Activated CD4-positive, alpha-beta T cell treated with anti-CD3 and anti-CD28 coated beads, Interleukin-2, amount 10 ng/mL, durations not matched to agents 24 days and 14 days (primary cell): ENCODE measurements around the gene PIWIL4. TPM values are rescaled to one million over a fixed set of nuclear protein-coding genes. Genes with fewer than 3 reads are reported as not detected.

Source experiments
- DNase-seq: peaks from one replicate; pipeline ENCODE4 v3.0.0; 2022
- H3K27ac Mint-ChIP-seq: one replicate; pipeline ENCODE4 v1.8.0; 2022; ENCODE audit warnings: mild to moderate bottlenecking, mixed read lengths
- H3K27me3 Mint-ChIP-seq: one replicate; pipeline ENCODE4 v1.8.0; 2022; ENCODE audit warnings: mixed read lengths
- H3K36me3 Mint-ChIP-seq: one replicate; pipeline ENCODE4 v1.8.0; 2022; ENCODE audit warnings: low read depth, mild to moderate bottlenecking, mixed read lengths
- H3K4me1 Mint-ChIP-seq: one replicate; pipeline ENCODE4 v1.8.0; 2021; ENCODE audit warnings: mixed read lengths
- H3K4me3 Mint-ChIP-seq: one replicate; pipeline ENCODE4 v1.8.0; 2022; ENCODE audit warnings: mild to moderate bottlenecking, moderate library complexity, mixed read lengths
- H3K9me3 Mint-ChIP-seq: one replicate; pipeline ENCODE4 v1.8.0; 2021; ENCODE audit warnings: mixed read lengths
- intact Hi-C: fragments of 100-400 bp; cut with micrococcal nuclease; formaldehyde crosslinking; loops from one replicate; pipeline ENCODE4 v1.15.1; 2023
- total RNA-seq: library from RNA; stranded (reverse); gene quantifications from 2 replicates; pipeline ENCODE4 v1.2.3, GENCODE V29; 2022

Gene PIWIL4
- total RNA-seq, 1 donor from 2014 or later = 0.65 TPM

DNA sequence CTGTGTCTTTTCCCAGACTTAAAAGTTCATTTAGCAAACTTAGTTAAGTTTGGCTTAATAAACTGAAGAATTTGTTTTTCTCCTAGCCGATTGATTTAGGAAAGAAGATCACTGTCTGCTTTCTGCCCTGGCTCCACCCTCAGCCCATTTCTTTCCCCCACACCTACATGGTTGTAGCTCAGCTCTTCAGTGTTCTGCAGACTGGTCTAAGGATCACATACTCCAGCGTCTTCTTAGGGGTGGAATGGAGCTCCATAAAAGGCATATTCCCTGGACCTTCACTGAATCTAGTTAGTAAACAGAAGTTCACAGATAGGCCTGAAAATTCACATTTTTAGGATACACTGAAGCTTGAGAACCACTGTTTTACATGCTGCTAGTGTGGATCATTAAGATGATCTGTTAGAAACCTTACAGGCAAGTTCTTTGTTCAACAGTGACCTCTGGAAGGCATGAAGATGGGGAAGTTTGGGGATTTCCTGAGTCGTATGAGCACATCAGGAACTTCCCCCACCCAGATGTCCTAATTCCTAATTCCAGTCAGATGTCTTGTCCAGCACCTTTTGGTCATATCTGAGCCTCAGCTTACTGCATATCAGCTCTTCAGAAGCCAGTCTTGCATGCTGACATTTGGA is 16.8 kb downstream of the PIWIL4 start:
- no peaks in the 10 kb centered on the region for H3K36me3 Mint-ChIP-seq
- intact Hi-C loops = no loop called here

DNA sequence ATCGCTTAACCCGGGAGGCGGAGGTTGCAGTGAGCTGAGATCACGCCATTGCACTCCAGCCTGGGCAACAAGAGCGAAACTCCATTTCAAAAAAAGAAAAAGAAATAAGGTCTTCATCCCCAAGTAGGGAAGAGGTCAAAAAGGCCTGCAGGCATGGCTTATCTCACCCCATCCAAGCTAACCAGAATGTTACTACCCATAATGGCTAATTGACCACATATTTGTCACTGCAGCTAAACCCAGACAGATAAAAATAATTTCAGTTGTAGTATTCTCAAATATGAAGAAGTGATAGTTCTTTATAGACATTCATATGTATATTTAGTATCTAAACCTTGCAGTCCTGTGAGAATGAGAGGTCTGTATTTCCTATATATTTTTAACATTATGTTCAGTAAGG is 17.8 kb downstream of the PIWIL4 start:
- no peaks in the 10 kb centered on the region for H3K36me3 Mint-ChIP-seq
- H3K27me3 Mint-ChIP-seq = no peaks in the 10 kb centered on the region
- H3K9me3 Mint-ChIP-seq = no peaks in the 10 kb centered on the region
- intact Hi-C loops = no loop called here
- H3K27ac Mint-ChIP-seq = no peak overlapping the region
- H3K4me1 Mint-ChIP-seq = peaks cover 2% of the 10 kb centered on the region
- DNase-seq = no peak
- no peak overlapping the region for H3K4me3 Mint-ChIP-seq

More for the DNA sequence above, 16.8 kb downstream of the PIWIL4 start:
- H3K9me3 Mint-ChIP-seq = no peaks in the 10 kb centered on the region
- H3K4me1 Mint-ChIP-seq = peaks cover 2% of the 10 kb centered on the region
- no peaks in the 10 kb centered on the region for H3K27me3 Mint-ChIP-seq
- no peak overlapping the region for H3K4me3 Mint-ChIP-seq
- DNase-seq = no peak
- H3K27ac Mint-ChIP-seq = no peak overlapping the region

DNA sequence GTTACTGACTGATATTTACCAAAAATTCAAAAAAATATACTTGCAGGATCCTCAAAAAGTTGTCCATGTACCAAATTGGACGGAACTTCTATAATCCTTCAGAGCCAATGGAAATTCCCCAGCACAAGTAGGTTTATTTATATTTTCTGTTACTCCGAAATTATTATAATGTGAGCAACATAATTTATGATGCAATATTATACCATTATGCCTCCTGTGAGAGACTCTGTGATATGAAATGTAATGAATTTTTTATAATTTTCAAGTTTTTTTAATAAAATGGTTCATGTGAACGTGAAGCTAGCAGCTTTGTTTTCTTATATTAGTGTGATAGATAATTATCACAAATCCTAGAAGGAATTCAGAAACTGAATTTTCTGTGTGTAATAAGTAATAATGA is 18.2 kb downstream of the PIWIL4 start:
- H3K4me1 Mint-ChIP-seq = peaks cover 2% of the 10 kb centered on the region
- H3K4me3 Mint-ChIP-seq = no peak overlapping the region
- peaks cover 1% of the 10 kb centered on the region for H3K27me3 Mint-ChIP-seq
- no peaks in the 10 kb centered on the region for H3K36me3 Mint-ChIP-seq
- H3K27ac Mint-ChIP-seq = no peak overlapping the region
- no peaks in the 10 kb centered on the region for H3K9me3 Mint-ChIP-seq
- DNase-seq = no peak
- intact Hi-C loops = no loop called here

DNA sequence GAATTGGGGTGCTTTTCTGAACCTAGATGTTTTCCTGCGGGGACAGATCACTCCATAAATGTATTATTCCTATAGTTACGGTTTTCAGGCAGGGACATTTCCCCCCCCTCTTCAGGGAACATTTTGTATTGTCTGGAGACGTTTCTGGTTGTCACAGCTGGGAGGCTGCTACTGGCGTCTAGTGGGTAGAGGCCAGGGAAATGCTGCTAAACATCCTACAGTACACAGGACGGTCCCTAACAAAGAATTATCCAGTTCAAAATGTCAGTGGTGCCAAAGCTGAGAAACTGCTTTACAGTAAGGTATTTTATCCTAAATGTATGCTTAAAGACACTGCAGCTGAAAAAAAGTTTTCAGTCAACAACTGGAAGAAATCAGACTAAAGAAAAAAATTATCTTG is 19.4 kb downstream of the PIWIL4 start:
- H3K36me3 Mint-ChIP-seq = no peaks in the 10 kb centered on the region
- intact Hi-C loops = no loop called here
- H3K27ac Mint-ChIP-seq = no peak overlapping the region
- H3K4me1 Mint-ChIP-seq = peaks cover 2% of the 10 kb centered on the region
- no peak overlapping the region for H3K4me3 Mint-ChIP-seq
- DNase-seq = no peak
- H3K9me3 Mint-ChIP-seq = no peaks in the 10 kb centered on the region
- peaks cover 4% of the 10 kb centered on the region for H3K27me3 Mint-ChIP-seq

DNA sequence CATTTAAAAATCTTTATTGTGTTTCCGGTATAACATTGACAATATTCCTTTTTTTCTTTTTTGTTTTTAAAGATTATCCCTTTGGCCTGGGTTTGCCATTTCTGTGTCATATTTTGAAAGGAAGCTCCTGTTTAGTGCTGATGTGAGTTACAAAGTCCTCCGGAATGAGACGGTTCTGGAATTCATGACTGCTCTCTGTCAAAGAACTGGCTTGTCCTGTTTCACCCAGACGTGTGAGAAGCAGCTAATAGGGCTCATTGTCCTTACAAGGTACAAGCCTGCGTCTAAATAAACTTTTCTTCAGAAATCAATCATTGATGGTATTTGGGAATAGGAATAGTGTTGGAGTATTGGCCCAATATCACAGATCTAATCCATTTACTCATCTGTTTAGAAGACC is 19.8 kb downstream of the PIWIL4 start:
- DNase-seq = no peak
- intact Hi-C loops = no loop called here
- H3K27ac Mint-ChIP-seq = no peak overlapping the region
- H3K4me1 Mint-ChIP-seq = peaks cover 2% of the 10 kb centered on the region
- no peaks in the 10 kb centered on the region for H3K36me3 Mint-ChIP-seq
- peaks cover 4% of the 10 kb centered on the region for H3K27me3 Mint-ChIP-seq
- H3K9me3 Mint-ChIP-seq = no peaks in the 10 kb centered on the region
- H3K4me3 Mint-ChIP-seq = no peak overlapping the region

DNA sequence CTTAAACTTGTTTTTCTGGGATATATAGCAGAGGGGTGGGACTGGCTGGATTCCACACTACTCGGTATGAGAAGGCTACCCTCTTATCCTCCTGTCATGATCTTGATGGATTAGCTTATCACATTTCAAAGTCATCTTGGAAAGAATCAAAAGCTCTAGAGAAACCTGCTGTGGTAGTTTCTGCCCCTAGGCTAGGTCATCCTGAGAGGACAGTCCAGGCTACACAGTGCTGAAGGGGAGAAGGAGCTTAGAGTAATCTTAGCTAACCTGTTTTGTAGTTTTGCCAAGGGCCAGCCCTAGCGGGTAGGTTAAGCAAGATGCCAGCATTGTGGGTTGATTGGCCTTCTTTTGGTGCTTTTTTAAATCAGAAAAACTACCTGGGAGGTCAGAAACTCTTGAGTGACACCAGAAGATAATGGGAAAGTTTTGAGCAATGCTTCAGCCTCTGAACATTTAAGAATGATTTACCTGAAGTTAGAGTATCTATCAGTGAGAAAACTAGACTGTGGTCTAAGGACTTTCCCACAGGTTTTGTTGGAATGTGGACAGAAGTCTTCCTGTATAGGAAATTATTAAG is 21.3 kb downstream of the PIWIL4 start:
- DNase-seq = peak; percentile 37
- Mint-ChIP-seq H3K4me3 (no peak overlapping the region), H3K36me3 (no peaks in the 10 kb centered on the region), H3K9me3 (no peaks in the 10 kb centered on the region), H3K27me3 (peaks cover 4% of the 10 kb centered on the region), H3K4me1 (peaks cover 2% of the 10 kb centered on the region), H3K27ac (no peak overlapping the region)
- intact Hi-C loops = no loop called here

DNA sequence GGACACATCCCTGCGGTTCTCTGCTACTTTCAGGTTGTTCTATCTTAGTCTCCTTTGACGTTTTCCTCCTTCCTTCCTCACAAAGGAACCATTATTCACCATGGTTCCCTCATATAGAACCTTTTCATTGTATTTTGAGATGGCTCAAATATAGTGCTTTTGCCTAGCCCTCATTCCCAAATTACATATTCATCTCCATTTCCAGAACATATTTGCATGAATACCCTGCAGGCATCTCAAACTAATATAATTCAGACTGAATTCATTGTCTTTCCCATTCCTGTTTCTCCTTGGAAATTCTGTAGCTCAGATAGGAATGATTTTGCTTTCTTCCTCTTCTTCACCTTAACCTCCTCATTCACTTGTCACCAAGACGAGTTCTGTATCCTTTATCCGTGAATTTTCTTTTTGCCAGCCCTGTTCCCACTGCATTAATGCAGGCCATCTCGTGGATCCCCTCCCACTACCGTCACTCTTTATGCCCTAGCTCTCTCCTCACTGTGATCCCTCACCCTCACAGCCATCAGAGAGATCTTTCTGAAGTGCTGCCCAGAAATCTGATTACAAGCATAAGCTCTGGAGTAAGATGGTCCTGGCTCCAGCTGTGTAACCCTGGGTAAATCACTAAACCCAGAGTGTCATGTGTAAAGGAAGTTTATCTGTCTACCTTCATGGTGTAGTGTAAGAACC is 23.3 kb downstream of the PIWIL4 start:
- intact Hi-C loops = no loop called here
- H3K36me3 Mint-ChIP-seq = no peaks in the 10 kb centered on the region
- no peak for DNase-seq
- H3K4me1 Mint-ChIP-seq = no peaks in the 10 kb centered on the region
- no peak overlapping the region for H3K27ac Mint-ChIP-seq
- H3K9me3 Mint-ChIP-seq = no peaks in the 10 kb centered on the region
- H3K4me3 Mint-ChIP-seq = no peak overlapping the region
- H3K27me3 Mint-ChIP-seq = peaks cover 4% of the 10 kb centered on the region

DNA sequence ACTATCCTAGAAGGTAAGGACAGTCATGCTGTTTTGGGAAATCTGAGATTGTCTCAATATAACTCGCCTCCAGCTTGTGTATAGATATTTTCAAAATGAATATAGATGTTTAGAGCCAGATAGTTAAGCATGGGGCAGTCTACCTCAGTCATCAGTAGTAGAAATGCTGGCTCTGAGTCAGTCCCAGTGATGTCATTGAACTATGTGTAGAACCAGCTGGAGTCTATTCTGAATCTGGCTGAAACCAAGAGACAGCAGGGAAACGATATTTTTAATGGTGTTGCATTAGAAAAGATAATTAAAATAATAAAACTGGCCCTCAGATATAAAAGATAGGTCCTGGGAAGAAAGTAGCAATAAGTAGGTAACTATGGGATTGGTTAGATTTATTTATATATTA is 25.9 kb downstream of the PIWIL4 start:
- Mint-ChIP-seq H3K27ac (no peak overlapping the region), H3K9me3 (no peaks in the 10 kb centered on the region), H3K4me3 (no peak overlapping the region), H3K27me3 (peaks cover 4% of the 10 kb centered on the region), H3K36me3 (no peaks in the 10 kb centered on the region), H3K4me1 (no peaks in the 10 kb centered on the region)
- intact Hi-C loops = no loop called here
- DNase-seq = no peak

DNA sequence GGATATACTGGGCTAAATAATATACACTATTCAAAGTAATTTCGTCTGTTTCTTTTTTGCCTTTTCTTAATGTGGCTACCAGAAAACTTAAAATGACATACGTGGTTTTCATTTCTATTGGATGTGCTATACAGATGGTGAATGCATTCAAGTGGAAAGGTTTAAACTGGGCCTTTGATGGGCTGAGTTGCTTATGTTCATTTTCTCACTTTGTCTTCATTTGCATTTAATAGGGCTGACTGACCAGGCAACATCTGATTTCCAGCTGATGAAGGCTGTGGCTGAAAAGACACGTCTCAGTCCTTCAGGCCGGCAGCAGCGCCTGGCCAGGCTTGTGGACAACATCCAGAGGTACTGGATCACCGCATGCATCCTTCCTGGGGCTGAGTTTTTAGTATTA is 27.9 kb downstream of the PIWIL4 start:
- peaks cover 4% of the 10 kb centered on the region for H3K27me3 Mint-ChIP-seq
- no peak overlapping the region for H3K27ac Mint-ChIP-seq
- no peaks in the 10 kb centered on the region for H3K9me3 Mint-ChIP-seq
- no peaks in the 10 kb centered on the region for H3K4me1 Mint-ChIP-seq
- intact Hi-C loops = no loop called here
- H3K36me3 Mint-ChIP-seq = no peaks in the 10 kb centered on the region
- DNase-seq = peak; percentile 29
- no peak overlapping the region for H3K4me3 Mint-ChIP-seq

DNA sequence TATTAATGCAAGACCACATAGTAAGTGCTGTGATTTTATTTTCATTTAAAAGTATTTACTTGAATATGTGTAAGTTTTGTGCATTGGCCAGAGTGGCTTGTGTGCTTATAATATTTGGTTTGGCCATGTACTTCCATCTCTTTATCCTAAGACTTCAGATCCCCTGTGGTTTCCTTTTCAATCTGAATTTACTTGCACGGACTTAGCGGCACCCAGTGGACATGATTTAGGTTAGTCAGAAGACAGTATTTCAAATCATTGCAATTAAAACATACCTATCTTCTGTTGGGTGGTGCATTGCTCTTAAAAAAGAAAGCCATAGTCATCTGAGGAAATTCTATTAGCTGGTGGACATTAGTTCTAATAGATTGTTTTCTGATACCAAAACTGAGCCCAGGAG is 30.7 kb downstream of the PIWIL4 start:
- no peak for DNase-seq

DNA sequence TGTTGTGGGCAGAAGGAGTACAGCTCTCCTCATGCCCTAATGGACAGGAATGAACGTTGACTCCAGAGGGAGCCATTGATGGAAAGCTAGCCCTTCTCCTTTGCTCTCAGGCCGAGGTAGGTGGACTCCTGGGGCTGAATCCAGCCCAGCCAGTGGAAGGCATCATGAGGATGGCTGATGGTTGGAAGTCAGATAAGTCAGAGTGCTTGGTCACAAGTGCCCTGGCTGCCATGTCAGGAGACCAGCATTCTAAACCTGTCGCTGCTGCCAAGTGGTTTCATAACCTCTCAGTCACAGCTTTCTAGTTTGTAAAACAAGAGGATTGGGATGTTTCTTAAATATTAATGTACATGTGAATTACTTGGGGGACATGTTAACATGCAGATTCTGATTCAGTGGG is 32.3 kb downstream of the PIWIL4 start:
- no peaks in the 10 kb centered on the region for H3K4me1 Mint-ChIP-seq
- H3K36me3 Mint-ChIP-seq = no peaks in the 10 kb centered on the region
- DNase-seq = no peak
- H3K9me3 Mint-ChIP-seq = no peaks in the 10 kb centered on the region
- H3K4me3 Mint-ChIP-seq = no peak overlapping the region
- H3K27ac Mint-ChIP-seq = no peak overlapping the region
- intact Hi-C loops = no loop called here
- H3K27me3 Mint-ChIP-seq = peaks cover under 1% of the 10 kb centered on the region

More for the DNA sequence above, 30.7 kb downstream of the PIWIL4 start:
- no peaks in the 10 kb centered on the region for H3K4me1 Mint-ChIP-seq
- H3K27me3 Mint-ChIP-seq = no peaks in the 10 kb centered on the region
- intact Hi-C loops = no loop called here
- no peak overlapping the region for H3K4me3 Mint-ChIP-seq
- no peaks in the 10 kb centered on the region for H3K36me3 Mint-ChIP-seq
- H3K9me3 Mint-ChIP-seq = no peaks in the 10 kb centered on the region
- no peak overlapping the region for H3K27ac Mint-ChIP-seq

DNA sequence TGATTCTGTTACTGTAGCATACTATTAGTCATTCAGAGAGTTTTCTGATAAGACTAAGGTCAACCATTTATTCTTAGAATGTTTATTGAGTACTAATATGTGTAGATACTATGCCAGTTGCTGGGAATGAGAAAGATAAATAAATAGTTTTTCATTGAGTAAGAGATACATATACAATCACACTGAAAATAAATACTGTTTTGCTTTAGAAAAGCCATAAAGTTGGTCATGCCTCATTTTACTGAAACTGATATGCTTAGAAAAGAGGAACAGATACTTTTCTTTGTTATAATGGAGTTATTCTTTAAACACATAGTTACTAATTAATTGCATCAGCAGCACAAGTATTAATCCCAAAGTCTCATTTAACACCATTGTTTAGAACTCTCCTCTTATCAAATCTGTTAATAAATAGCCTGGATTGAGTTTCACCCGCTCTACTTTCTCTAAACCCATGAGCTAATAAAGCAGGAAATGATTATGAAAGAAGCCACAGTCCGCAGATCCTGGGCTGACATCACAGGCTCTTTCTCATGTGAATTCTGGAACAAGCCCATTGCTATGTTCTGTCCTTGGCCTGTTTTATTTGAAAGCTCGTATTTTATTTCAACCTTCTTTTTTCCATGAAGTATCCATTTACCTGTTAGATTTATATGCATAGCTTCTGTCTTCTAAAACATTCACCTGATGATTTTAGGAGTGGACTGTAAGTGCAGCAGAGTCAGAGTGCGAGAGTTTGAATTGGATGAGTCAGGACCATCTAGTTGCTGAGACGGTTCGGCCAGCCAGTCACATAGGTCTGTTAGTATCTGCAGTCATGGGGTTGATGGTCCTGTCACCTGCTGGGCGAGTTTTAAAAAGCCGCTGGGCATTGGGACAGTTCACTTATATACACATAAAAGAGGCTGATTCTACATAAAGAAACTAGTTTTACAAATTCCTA is 35.5 kb downstream of the PIWIL4 start:
- intact Hi-C loops = loop anchor here (1.0 kb wide), 1 partner anchor 83 kb away; no protein-coding TSS in a partner anchor
- peaks cover 4% of the 10 kb centered on the region for H3K27me3 Mint-ChIP-seq
- H3K9me3 Mint-ChIP-seq = no peaks in the 10 kb centered on the region
- no peaks in the 10 kb centered on the region for H3K36me3 Mint-ChIP-seq
- no peak overlapping the region for H3K27ac Mint-ChIP-seq
- no peaks in the 10 kb centered on the region for H3K4me1 Mint-ChIP-seq
- peak; percentile 80 for DNase-seq
- no peak overlapping the region for H3K4me3 Mint-ChIP-seq

DNA sequence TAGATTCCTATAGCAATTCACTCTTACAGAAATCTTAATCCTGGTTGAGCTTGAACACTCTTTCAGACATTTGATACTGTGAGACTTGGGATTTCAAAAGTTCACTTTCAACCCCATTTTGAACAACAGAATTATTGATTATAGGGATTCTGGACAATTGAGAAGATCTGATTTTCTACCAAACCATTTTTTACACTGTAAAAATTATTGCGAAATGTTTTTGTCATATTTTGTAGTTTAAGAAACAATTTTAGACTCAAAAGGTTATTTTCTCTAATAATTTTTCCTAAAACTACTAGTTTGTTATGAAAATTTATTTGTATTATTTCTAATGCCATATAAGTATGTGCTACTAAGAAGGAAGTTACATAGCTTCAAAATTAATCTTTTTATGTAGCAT is 36.4 kb downstream of the PIWIL4 start:
- no peaks in the 10 kb centered on the region for H3K36me3 Mint-ChIP-seq
- intact Hi-C loops = loop anchor here (1.0 kb wide), 1 partner anchor 84 kb away; no protein-coding TSS in a partner anchor

DNA sequence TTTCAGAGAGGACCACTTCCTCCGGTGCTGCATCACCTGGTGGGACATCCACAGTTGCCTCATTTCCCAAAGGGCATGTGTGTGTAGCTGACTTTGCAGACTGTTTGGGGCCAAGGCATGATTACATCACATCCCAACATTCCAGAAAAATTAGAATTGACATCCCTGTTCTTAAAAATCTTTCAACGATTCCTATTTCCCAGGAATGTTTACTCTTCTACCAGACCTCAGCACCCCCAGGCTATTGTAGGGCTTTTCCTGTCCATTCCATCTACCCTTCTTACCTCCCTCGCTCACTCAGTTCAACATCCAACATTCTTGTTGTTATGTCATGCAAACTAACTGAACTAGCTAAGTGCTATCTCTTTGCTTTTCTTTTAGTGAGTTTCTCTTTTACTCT is 37.3 kb downstream of the PIWIL4 start:
- Mint-ChIP-seq H3K27ac (no peak overlapping the region), H3K36me3 (no peaks in the 10 kb centered on the region), H3K27me3 (peaks cover 4% of the 10 kb centered on the region), H3K9me3 (no peaks in the 10 kb centered on the region), H3K4me3 (no peak overlapping the region), H3K4me1 (no peaks in the 10 kb centered on the region)
- intact Hi-C loops = no loop called here
- no peak for DNase-seq

More for the DNA sequence above, 36.4 kb downstream of the PIWIL4 start:
- H3K9me3 Mint-ChIP-seq = no peaks in the 10 kb centered on the region
- H3K27me3 Mint-ChIP-seq = peaks cover 4% of the 10 kb centered on the region
- no peaks in the 10 kb centered on the region for H3K4me1 Mint-ChIP-seq
- no peak for DNase-seq
- H3K4me3 Mint-ChIP-seq = no peak overlapping the region
- no peak overlapping the region for H3K27ac Mint-ChIP-seq
